H1 (cell line): Measurements from ENCODE around the gene CLEC3A. TPM values are rescaled to one million over a fixed set of nuclear protein-coding genes. Genes with fewer than 3 reads are reported as not detected.

Source experiments
- CTCF ChIA-PET: fragments of 300-600 bp; sonication (Branson Sonifier 250); formaldehyde crosslinking; loops from one replicate; lab custom pipeline; 2021; ENCODE audit not compliant: partially characterized antibody; lab: Charles Lee
- POLR2A ChIA-PET: fragments of 300-600 bp; sonication (Branson Sonifier 250); formaldehyde crosslinking; loops from one replicate; lab custom pipeline; 2021; ENCODE audit warnings: inconsistent platforms; ENCODE audit not compliant: partially characterized antibody; lab: Charles Lee
- DNase-seq, 2 experiments: peaks; one replicate each; pipeline versions ENCODE4 v3.0.0 to v3.0.0-alpha.2; 2010 to 2022; ENCODE audit warnings: low spot score in 2 of 2, low read depth in 1 of 2, mixed read lengths in 1 of 2
- FAIRE-seq: peaks from 2 replicates; lab custom pipeline; 2011; peaks lifted over from hg19 to GRCh38; lab: Jason Lieb, UNC
- H2AFZ ChIP-seq: 2 replicates; pipeline ENCODE4 v1.8.1; 2012; ENCODE audit warnings: low read length, inconsistent platforms
- H2AK5ac ChIP-seq: 2 replicates; pipeline ENCODE4 v1.6.1; 2013; ENCODE audit warnings: low read depth, low read length
- H2BK120ac ChIP-seq: replicated peaks from 2 replicates; pipeline ENCODE3; 2013; ENCODE audit warnings: low read depth, low read length, inconsistent platforms
- H2BK12ac ChIP-seq: 2 replicates; pipeline ENCODE4 v1.6.1; 2013; ENCODE audit warnings: low read depth, low read length
- H2BK15ac ChIP-seq: 2 replicates; pipeline ENCODE4 v1.6.1; 2013; ENCODE audit warnings: low read length
- H2BK20ac ChIP-seq: 2 replicates; pipeline ENCODE4 v1.6.1; 2013; ENCODE audit warnings: low read length
- H2BK5ac ChIP-seq: 2 replicates; pipeline ENCODE4 v1.6.1; 2013; ENCODE audit warnings: low read depth, low read length
- H3K14ac ChIP-seq: 2 replicates; pipeline ENCODE4 v1.6.1; 2013; ENCODE audit warnings: inconsistent platforms; ENCODE audit not compliant: insufficient read length
- H3K18ac ChIP-seq: 2 replicates; pipeline ENCODE4 v1.6.1; 2013; ENCODE audit warnings: low read length; ENCODE audit errors: extremely low read depth
- H3K23ac ChIP-seq: 2 replicates; pipeline ENCODE4 v1.6.1; 2013; ENCODE audit warnings: inconsistent platforms; ENCODE audit not compliant: insufficient read length
- H3K23me2 ChIP-seq: 2 replicates; pipeline ENCODE4 v1.6.1; 2013; ENCODE audit warnings: low read depth, low read length
- H3K27ac ChIP-seq: 2 replicates; pipeline ENCODE4 v1.6.1; 2011; ENCODE audit warnings: low read depth, low read length, inconsistent platforms
- H3K27me3 ChIP-seq, 4 experiments: replicated peaks in 1 of 4; 1 replicate in 1 of 4; 2 replicates in 3 of 4; pipeline versions ENCODE4 v1.6.1 to v1.8.1; 2011 to 2013; ENCODE audit warnings: low read length in 3 of 4, mild to moderate bottlenecking in 3 of 4, inconsistent platforms in 2 of 4, mixed read lengths in 2 of 4, moderate library complexity in 1 of 4; ENCODE audit not compliant: control insufficient read depth in 3 of 4, insufficient read depth in 3 of 4; ENCODE audit errors: extremely low read depth in 1 of 4
- H3K36me3 ChIP-seq, 4 experiments: 2 replicates each; pipeline versions ENCODE4 v1.6.1 to v1.8.1; 2011 to 2013; ENCODE audit warnings: mild to moderate bottlenecking in 4 of 4, low read length in 3 of 4, moderate library complexity in 2 of 4, control low read depth in 1 of 4, inconsistent platforms in 1 of 4; ENCODE audit not compliant: insufficient read depth in 4 of 4, control insufficient read depth in 2 of 4
- H3K4ac ChIP-seq: replicated peaks from 2 replicates; pipeline ENCODE3; 2013; ENCODE audit warnings: low read length, low read depth, mixed read lengths, inconsistent platforms; ENCODE audit not compliant: insufficient read length
- H3K4me1 ChIP-seq, 4 experiments: replicated peaks in 1 of 4; 1 replicate in 1 of 4; 2 replicates in 3 of 4; pipeline versions ENCODE4 v1.6.1 to v1.8.1; 2011 to 2013; ENCODE audit warnings: low read length in 3 of 4, inconsistent platforms in 2 of 4, mixed read lengths in 1 of 4; ENCODE audit not compliant: insufficient read depth in 4 of 4, control insufficient read depth in 3 of 4
- H3K4me2 ChIP-seq, 2 experiments: 2 replicates each; pipeline versions ENCODE4 v1.6.1 to v1.8.1; 2011 to 2013; ENCODE audit warnings: low read depth in 2 of 2, low read length in 2 of 2, control low read depth in 1 of 2, inconsistent platforms in 1 of 2, mild to moderate bottlenecking in 1 of 2; ENCODE audit not compliant: insufficient read depth in 1 of 2
- H3K4me3 ChIP-seq, 4 experiments: fragments of 200-600, 300-600 bp in 1 of 4; sonication (generic), shearing (Covaris generic), sonication (Bioruptor Twin) in 1 of 4; 2 replicates each; pipeline versions ENCODE4 v1.5.1 to v1.8.1; 2011 to 2016; ENCODE audit warnings: low read length in 4 of 4, low read depth in 3 of 4, control low read depth in 2 of 4, inconsistent platforms in 2 of 4, mild to moderate bottlenecking in 2 of 4, mixed read lengths in 1 of 4, moderate library complexity in 1 of 4; ENCODE audit not compliant: insufficient read depth in 2 of 4; ENCODE audit errors: extremely low read depth in 1 of 4
- H3K56ac ChIP-seq: replicated peaks from 2 replicates; pipeline ENCODE3; 2013; ENCODE audit warnings: low read depth, mild to moderate bottlenecking, mixed read lengths, low read length, inconsistent platforms; ENCODE audit not compliant: insufficient read length
- H3K79me1 ChIP-seq: 2 replicates; pipeline ENCODE4 v1.6.1; 2013; ENCODE audit warnings: low read depth, low read length, control low read depth
- H3K79me2 ChIP-seq, 2 experiments: 2 replicates each; pipeline versions ENCODE4 v1.6.1 to v1.8.1; 2012 to 2013; ENCODE audit warnings: low read length in 2 of 2, mild to moderate bottlenecking in 2 of 2, inconsistent platforms in 1 of 2; ENCODE audit not compliant: insufficient read depth in 2 of 2, control insufficient read depth in 1 of 2
- H3K9ac ChIP-seq, 4 experiments: replicated peaks in 1 of 4; 1 replicate in 1 of 4; 2 replicates in 3 of 4; pipeline versions ENCODE4 v1.6.1 to v1.8.1; 2011 to 2013; ENCODE audit warnings: low read depth in 3 of 4, low read length in 3 of 4, control low read depth in 2 of 4, mild to moderate bottlenecking in 2 of 4, moderate library complexity in 2 of 4, inconsistent platforms in 1 of 4; ENCODE audit errors: extremely low read depth in 1 of 4
- H3K9me3 ChIP-seq, 2 experiments: 2 replicates each; pipeline versions ENCODE4 v1.6.1 to v1.8.1; 2012 to 2013; ENCODE audit warnings: mild to moderate bottlenecking in 2 of 2, moderate library complexity in 2 of 2, control low read depth in 1 of 2, inconsistent platforms in 1 of 2, low read depth in 1 of 2, low read length in 1 of 2, mixed read lengths in 1 of 2; ENCODE audit not compliant: insufficient read depth in 2 of 2
- H4K20me1 ChIP-seq, 2 experiments: replicated peaks in 1 of 2; 2 replicates each; pipeline versions ENCODE3 to v1.8.1; 2011 to 2013; ENCODE audit warnings: inconsistent platforms in 2 of 2, low read length in 2 of 2, mild to moderate bottlenecking in 1 of 2; ENCODE audit not compliant: insufficient read depth in 2 of 2, control insufficient read depth in 1 of 2
- H4K5ac ChIP-seq: 2 replicates; pipeline ENCODE4 v1.6.1; 2013; ENCODE audit warnings: low read length, low read depth, mixed read lengths, inconsistent platforms; ENCODE audit not compliant: insufficient read length
- H4K8ac ChIP-seq: 2 replicates; pipeline ENCODE4 v1.8.0; 2013; ENCODE audit warnings: mild to moderate bottlenecking, moderate library complexity, low read length, inconsistent platforms; ENCODE audit not compliant: insufficient read depth; ENCODE audit errors: extremely low read depth
- H4K91ac ChIP-seq: replicated peaks from 2 replicates; pipeline ENCODE3; 2013; ENCODE audit warnings: low read length, mixed read lengths, inconsistent platforms; ENCODE audit not compliant: insufficient read length
- HDAC2 ChIP-seq, 2 experiments: fragments of 300-600 bp in 1 of 2; sonication (generic) in 1 of 2; IDR thresholded peaks; 2 replicates each; pipeline ENCODE4 v1.6.1; 2011 to 2012; ENCODE audit warnings: low read depth in 2 of 2, low read length in 2 of 2, mild to moderate bottlenecking in 2 of 2, moderate library complexity in 2 of 2, borderline replicate concordance in 1 of 2, inconsistent platforms in 1 of 2
- HDAC6 ChIP-seq: IDR thresholded peaks from one replicate; pipeline ENCODE4 v1.7.1; 2012; ENCODE audit warnings: low read depth, mild to moderate bottlenecking, inconsistent platforms, low read length, moderate library complexity
- KDM5A ChIP-seq: fragments of 200-600 bp; IDR thresholded peaks from 2 replicates; pipeline ENCODE4 v1.7.1; 2012; ENCODE audit warnings: mild to moderate bottlenecking, low read length, inconsistent platforms, mixed read lengths
- SP4 ChIP-seq: IDR thresholded peaks from 2 replicates; pipeline ENCODE4 v1.6.1; 2012; ENCODE audit warnings: low read length, inconsistent platforms
- SRF ChIP-seq: IDR thresholded peaks from 2 replicates; pipeline ENCODE4 v1.6.1; 2011; ENCODE audit warnings: mild to moderate bottlenecking, low read depth, low read length, moderate library complexity
- WGBS, 2 experiments: shearing (Covaris generic) in 1 of 2; methylation state at CpG; one replicate each; pipeline versions ENCODE4 v1.1.6 to v1.1.7; 2013 to 2015; ENCODE audit warnings: low lambda C conversion rate in 2 of 2, mixed read lengths in 2 of 2, inconsistent platforms in 1 of 2, low coverage in 1 of 2, missing lambda C conversion rate in 1 of 2; ENCODE audit not compliant: insufficient replicate concordance in 2 of 2, insufficient coverage in 1 of 2, insufficient read length in 1 of 2; ENCODE audit errors: extremely low coverage in 1 of 2, missing lambda C conversion rate in 1 of 2; 5-methylcytosine and 5-hydroxymethylcytosine counted together
- polyA plus RNA-seq, 7 experiments: library from polyadenylated mRNA; depleted of rRNA in 3 of 7; stranded (reverse) in 5 of 7; unstranded in 2 of 7; fragments of >200 nt in 5 of 7; fragments of 200-250 nt in 2 of 7; gene quantifications; 1 replicate in 5 of 7; 2 replicates in 1 of 7; 4 replicates in 1 of 7; pipeline versions ENCODE4 v1.2.1 to v1.2.3, GENCODE V29; 2011 to 2013; ENCODE audit warnings: missing spikeins in 2 of 7, mixed read lengths in 2 of 7
- total RNA-seq: library from RNA; stranded (reverse); fragmentation: NEBNext Ultra II Directional; extraction: Animal tissue kit (Norgen Biotek cat#: 25700); gene quantifications from 2 replicates; pipeline ENCODE4 v1.2.1, GENCODE V29; 2021
- TF ChIP-seq, protein P1 (sequence below): IDR thresholded peaks from 2 replicates; pipeline ENCODE4 v1.6.1; 2012; ENCODE audit warnings: inconsistent platforms

CLEC3A gene
- total and polyA plus RNA-seq, 2 of the 8 experiments (the other 6 are each of a cell fraction or from before 2014, with no cell fraction given): not detected

DNA sequence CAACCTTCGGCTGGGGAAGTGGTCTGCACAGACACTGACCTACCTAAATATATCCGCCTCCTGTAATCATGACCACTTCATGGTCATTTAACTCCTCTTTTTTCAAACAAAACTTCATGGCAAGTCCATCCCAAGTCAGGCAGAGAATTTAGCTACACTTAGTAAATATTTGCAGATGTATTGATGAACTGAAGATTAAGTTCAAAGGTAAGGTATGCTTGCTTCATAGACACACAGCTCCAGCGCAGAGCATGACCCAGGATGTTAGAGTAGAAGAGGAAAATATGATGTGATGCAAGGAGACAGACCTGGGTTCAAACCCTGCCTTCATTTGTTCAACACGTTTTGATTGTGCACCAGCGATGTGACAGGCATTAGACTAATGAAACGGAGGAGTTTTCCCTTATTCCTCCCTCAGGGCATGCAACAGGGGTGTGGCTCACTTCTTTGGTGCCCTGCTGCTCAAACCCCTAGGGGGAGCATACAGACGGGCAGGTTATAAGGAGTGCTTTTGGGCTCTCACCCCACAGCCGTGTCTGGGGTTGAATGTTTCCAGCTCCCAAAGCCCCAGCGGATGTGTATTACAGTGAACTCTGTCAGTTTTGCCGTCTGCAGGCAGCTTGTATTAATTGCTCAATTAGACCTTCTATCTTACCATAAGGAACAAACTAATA lies 23.9 kb upstream of the CLEC3A start:
- H2AFZ ChIP-seq: no peak overlapping the region
- no peak overlapping the region for H3K27ac ChIP-seq
- POLR2A ChIA-PET: interaction anchor here (1.2 kb wide), 1 partner anchor 31 kb away, joined by 3 read pairs; no protein-coding TSS in a partner anchor

More for the DNA sequence above, 23.9 kb upstream of the CLEC3A start:
- H3K4ac ChIP-seq: no peak overlapping the region
- H3K27me3 ChIP-seq: no peaks in the 10 kb centered on the region; a peak in 1 of 7 replicates
- 0 out of 2 replicates have a peak overlapping the region, but pooled peaks have one; percentile 4 for H3K18ac ChIP-seq
- no peaks in the 10 kb centered on the region for H3K23me2 ChIP-seq
- no peak for DNase-seq
- FAIRE-seq: no peak
- H3K36me3 ChIP-seq: peaks cover 0 to 5% (median 0%) of the 10 kb centered on the region in 4 experiments; a peak in 1 of 8 replicates
- peak overlapping the region; percentile 0; the same call in 1 of the 2 replicates for H2BK20ac ChIP-seq
- no peak overlapping the region for H3K4me3 ChIP-seq
- H3K9me3 ChIP-seq: no peaks in the 10 kb centered on the region
- no peak overlapping the region; the same call in 1 of the 2 replicates for H2BK5ac ChIP-seq
- no peaks in the 10 kb centered on the region for H4K20me1 ChIP-seq
- no peak overlapping the region for H3K56ac ChIP-seq
- peak overlapping the region; percentile 50; the same call in 1 of the 2 replicates for H2BK12ac ChIP-seq
- H2BK15ac ChIP-seq: no peak overlapping the region
- H2BK120ac ChIP-seq: no peak overlapping the region
- no peak overlapping the region for H3K14ac ChIP-seq
- H4K8ac ChIP-seq: no peak overlapping the region
- peaks cover 0 to 6% (median 2%) of the 10 kb centered on the region in 4 experiments; a peak in 4 of 7 replicates for H3K4me1 ChIP-seq
- CTCF ChIA-PET: interaction anchor here (1.1 to 9.1 kb wide), 5 partner anchors 25 to 322 kb away, joined by 3 to 218 read pairs (median 5); no protein-coding TSS in a partner anchor
- TF ChIP-seq HDAC2 (IDR thresholded peaks at IDR 0.05; ENCODE audit: borderline replicate concordance in 1 of 2, low read depth in 2 of 2, low read length in 2 of 2): no peak
- TF ChIP-seq, protein P1, sequence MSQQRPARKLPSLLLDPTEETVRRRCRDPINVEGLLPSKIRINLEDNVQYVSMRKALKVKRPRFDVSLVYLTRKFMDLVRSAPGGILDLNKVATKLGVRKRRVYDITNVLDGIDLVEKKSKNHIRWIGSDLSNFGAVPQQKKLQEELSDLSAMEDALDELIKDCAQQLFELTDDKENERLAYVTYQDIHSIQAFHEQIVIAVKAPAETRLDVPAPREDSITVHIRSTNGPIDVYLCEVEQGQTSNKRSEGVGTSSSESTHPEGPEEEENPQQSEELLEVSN: no peak
- TF ChIP-seq SRF: no peak
- TF ChIP-seq HDAC6: no peak
- no peak for TF ChIP-seq KDM5A
- TF ChIP-seq SP4: no peak
- TF ChIP-seq, all 59 proteins: peak for 0
- H3K4me2 ChIP-seq: no peak overlapping the region
- H3K79me2 ChIP-seq: no peaks in the 10 kb centered on the region
- no peak overlapping the region for H3K23ac ChIP-seq
- H2AK5ac ChIP-seq: no peak overlapping the region
- 70% methylated on average over 10 of the region's 10 CpGs; no CpG with 5 or more reads in 1 of the 2 experiments for WGBS, 2 experiments
- no peaks in the 10 kb centered on the region for H3K79me1 ChIP-seq
- H3K9ac ChIP-seq: no peak overlapping the region
- no peak overlapping the region for H4K91ac ChIP-seq
- no peak overlapping the region for H4K5ac ChIP-seq
